ENCODE data around the gene PIGM. TPM values are rescaled to one million over a fixed set of nuclear protein-coding genes. Genes with fewer than 3 reads are reported as not detected.

PIGM gene
- total and polyA plus RNA-seq, 2 experiments from 2014 or later: 5.0 TPM

GRCh38 chr1:159988006-159988405, 43.8 kb downstream of the PIGM start (continued):
- TF ChIP-seq CTCF (conservative IDR thresholded peaks at IDR 0.05; ENCODE audit: low read depth in 2 of 2): no peak
- TF ChIP-seq CREB1 (CRISPR knock-in tag; IDR thresholded peaks at IDR 0.05; ENCODE audit: low read depth): no peak
- TF ChIP-seq NANOG (IDR thresholded peaks at IDR 0.05; ENCODE audit: borderline replicate concordance): no peak

GRCh38 chr1:159987186-159987585, 44.6 kb downstream of the PIGM start:
- no peaks in the 10 kb centered on the region for H4K20me1 ChIP-seq (replicated peaks; ENCODE audit: insufficient read depth)
- DNase-seq (ENCODE audit: low spot score) (no peak), ATAC-seq (no peak)
- peaks cover 20% of the 10 kb centered on the region for H3K4me1 Mint-ChIP-seq
- H3K27me3 ChIP-seq (ENCODE audit: insufficient read depth): no peaks in the 10 kb centered on the region
- H3K4me2 ChIP-seq: no peak overlapping the region
- no peak overlapping the region for H3K27ac Mint-ChIP-seq
- H3F3A ChIP-seq (replicated peaks; ENCODE audit: low read depth): no peaks in the 10 kb centered on the region
- no peaks in the 10 kb centered on the region for H3K27me3 Mint-ChIP-seq (ENCODE audit: insufficient read depth, low read depth, poor library complexity)
- no peaks in the 10 kb centered on the region for H3K79me2 ChIP-seq (replicated peaks; ENCODE audit: insufficient read depth)
- H3K4me3 ChIP-seq: no peak overlapping the region
- H3K9me2 ChIP-seq (ENCODE audit: insufficient read depth): no peaks in the 10 kb centered on the region
- H3K9me3 Mint-ChIP-seq: no peaks in the 10 kb centered on the region
- no peak overlapping the region for H3K4me3 Mint-ChIP-seq
- H3K36me3 Mint-ChIP-seq (ENCODE audit: low read depth): no peaks in the 10 kb centered on the region
- no peak overlapping the region for H3K27ac ChIP-seq (ENCODE audit: low read depth)
- no peak overlapping the region for H2AFZ ChIP-seq
- H3K4me1 ChIP-seq (ENCODE audit: insufficient read depth): peaks cover 8% of the 10 kb centered on the region; the same call in 1 of the 2 replicates
- H3K36me3 ChIP-seq (ENCODE audit: insufficient read depth): no peaks in the 10 kb centered on the region
- TF ChIP-seq POLR2AphosphoS5 (IDR thresholded peaks at IDR 0.05; ENCODE audit: low read depth): no peak
- TF ChIP-seq NANOG (IDR thresholded peaks at IDR 0.05; ENCODE audit: borderline replicate concordance): no peak
- no peak for TF ChIP-seq CTCF (conservative IDR thresholded peaks at IDR 0.05; ENCODE audit: low read depth in 2 of 2)
- TF ChIP-seq ZNF331 (CRISPR knock-in tag; IDR thresholded peaks at IDR 0.05; ENCODE audit: low read depth): no peak
- no peak for TF ChIP-seq JUNB (IDR thresholded peaks at IDR 0.05; ENCODE audit: unreplicated experiment)
- no peak for TF ChIP-seq REST (IDR thresholded peaks at IDR 0.05; ENCODE audit: unreplicated experiment)
- no peak for TF ChIP-seq STAT1 (IDR thresholded peaks at IDR 0.05; ENCODE audit: unreplicated experiment)
- no peak for TF ChIP-seq EZH2phosphoT487 (IDR thresholded peaks at IDR 0.05; ENCODE audit: unreplicated experiment)
- TF ChIP-seq ETS1 (IDR thresholded peaks at IDR 0.05): no peak
- TF ChIP-seq EZH2 (IDR thresholded peaks at IDR 0.05; ENCODE audit: low read depth, unreplicated experiment): no peak

Data from GM23338 (cell line).